Measurements from ENCODE around the gene JAK1. TPM values are rescaled to one million over a fixed set of nuclear protein-coding genes. Genes with fewer than 3 reads are reported as not detected.

Gene JAK1
- total RNA-seq, 3 donors from 2014 or later (not counting 1 experiment from before 2014, with no cell fraction given), result 507 to 626 (median 526) TPM

DNA sequence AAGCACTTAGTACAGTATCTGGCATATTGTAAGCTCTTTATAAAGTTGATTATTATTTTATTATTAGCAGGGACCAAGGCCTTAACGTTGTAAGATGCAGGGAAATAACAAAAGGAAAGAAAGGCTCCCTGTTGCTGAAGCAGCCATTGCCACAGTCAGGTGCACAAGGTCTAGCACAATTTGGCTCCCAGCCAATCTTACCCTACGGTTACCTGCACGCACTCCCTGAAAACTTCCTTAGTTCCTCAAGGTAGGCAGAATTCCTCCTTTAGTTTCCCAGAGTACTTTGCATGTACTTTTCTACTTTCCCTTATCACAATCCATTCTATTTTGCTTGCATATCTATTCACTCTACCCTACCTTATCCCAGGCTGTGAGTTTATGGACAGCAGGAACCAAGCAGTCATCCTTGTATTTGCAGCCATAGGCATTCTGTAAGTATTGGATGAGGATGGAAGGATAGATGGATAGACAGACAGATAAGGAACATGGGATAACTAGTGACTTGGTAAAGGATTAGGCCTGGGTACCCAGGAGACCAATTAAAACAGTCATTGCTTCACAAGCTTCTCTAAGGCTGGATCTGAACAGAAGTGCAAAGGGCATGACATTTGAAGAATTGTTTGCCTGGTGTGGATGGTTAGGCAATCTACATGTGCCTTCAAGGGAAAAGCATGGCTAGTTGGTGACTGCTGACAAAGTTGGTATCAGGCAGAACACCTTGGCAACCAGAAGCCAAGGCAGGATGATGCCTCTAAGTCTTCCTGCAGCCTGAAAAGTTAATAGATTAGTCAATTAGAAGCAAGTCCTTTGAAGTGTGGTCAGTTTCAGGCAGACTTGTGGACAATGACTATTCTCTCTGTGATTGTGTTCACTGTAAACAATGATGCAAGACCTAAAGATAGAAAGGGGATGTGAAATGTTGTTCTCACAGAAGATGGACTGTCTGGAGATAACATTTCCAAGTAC is 20.8 kb upstream of the JAK1 start:
- Histone ChIP-seq H3K27me3 (ENCODE audit: control insufficient read depth, insufficient read depth, low read length) (no peaks in the 10 kb centered on the region), H3K27ac (ENCODE audit: low read length) (no peak overlapping the region), H3K4me3 (ENCODE audit: low read length) (no peak overlapping the region), H3K4me1 (ENCODE audit: control insufficient read depth, insufficient read depth, low read length) (peaks cover 4% of the 10 kb centered on the region), H3K36me3 (ENCODE audit: control insufficient read depth, insufficient read depth, low read length) (no peaks in the 10 kb centered on the region), H3K9me3 (ENCODE audit: control insufficient read depth, insufficient read depth, low read length) (no peaks in the 10 kb centered on the region)
- ATAC-seq, result peak in 1 of 3 donors; percentile 44
- Mint-ChIP-seq H3K4me3 (no peak overlapping the region), H3K36me3 (no peaks in the 10 kb centered on the region), H3K27me3 (ENCODE audit: low read depth in 2 of 2) (no peaks in the 10 kb centered on the region), H3K27ac (no peak overlapping the region), H3K9me3 (no peaks in the 10 kb centered on the region), H3K4me1 (peaks cover 11 to 16% of the 10 kb centered on the region in 2 donors)
- DNase-seq, result no peak
- WGBS (ENCODE audit: insufficient coverage), result 83% methylated on average over 3 of the region's 3 CpGs
- no peak for TF ChIP-seq CTCF (IDR thresholded peaks at IDR 0.05)
- intact Hi-C loops (cut with micrococcal nuclease), result no loop called here

DNA sequence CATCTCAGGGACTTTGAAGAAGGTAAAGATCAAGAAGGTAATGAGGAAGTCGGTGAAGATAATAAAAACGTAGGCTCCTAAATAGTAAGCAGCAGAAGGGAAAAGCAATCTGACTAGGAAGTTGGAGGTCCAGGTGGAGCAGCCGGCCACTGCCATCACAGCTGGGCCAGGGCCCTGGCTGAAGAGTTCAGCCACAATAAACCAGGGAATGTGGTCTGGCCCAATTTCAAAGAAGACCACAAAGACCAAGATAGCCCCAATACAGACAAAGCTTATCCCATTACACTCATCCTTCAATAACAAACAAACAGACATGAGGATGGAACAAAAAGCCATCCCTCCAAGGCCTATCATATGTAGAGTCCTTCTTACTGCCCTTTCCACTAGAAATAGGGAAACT is 18.4 kb upstream of the JAK1 start:
- ATAC-seq, result no peak
- no peak overlapping the region for H3K4me3 ChIP-seq (ENCODE audit: low read length)
- TF ChIP-seq CTCF (IDR thresholded peaks at IDR 0.05), result no peak
- H3K27ac ChIP-seq (ENCODE audit: low read length), result no peak overlapping the region
- no peaks in the 10 kb centered on the region for H3K36me3 ChIP-seq (ENCODE audit: control insufficient read depth, insufficient read depth, low read length)
- no peaks in the 10 kb centered on the region for H3K27me3 ChIP-seq (ENCODE audit: control insufficient read depth, insufficient read depth, low read length)
- Mint-ChIP-seq H3K27me3 (ENCODE audit: low read depth in 2 of 2) (no peaks in the 10 kb centered on the region), H3K4me1 (peaks cover 8 to 19% of the 10 kb centered on the region in 2 donors), H3K4me3 (no peak overlapping the region), H3K36me3 (no peaks in the 10 kb centered on the region), H3K9me3 (no peaks in the 10 kb centered on the region), H3K27ac (no peak overlapping the region)
- H3K9me3 ChIP-seq (ENCODE audit: control insufficient read depth, insufficient read depth, low read length), result no peaks in the 10 kb centered on the region
- intact Hi-C loops (cut with micrococcal nuclease), result no loop called here
- H3K4me1 ChIP-seq (ENCODE audit: control insufficient read depth, insufficient read depth, low read length), result no peaks in the 10 kb centered on the region
- 92% methylated on average over 3 of the region's 3 CpGs for WGBS (ENCODE audit: insufficient coverage)
- no peak for DNase-seq

GRCh38 chr1:64984106-64984505 is 17.8 kb upstream of the JAK1 start:
- DNase-seq (peak in 1 of 2 donors; percentile 12), ATAC-seq (no peak)
- H3K36me3 ChIP-seq (ENCODE audit: control insufficient read depth, insufficient read depth, low read length), result no peaks in the 10 kb centered on the region
- H3K4me1 ChIP-seq (ENCODE audit: control insufficient read depth, insufficient read depth, low read length), result no peaks in the 10 kb centered on the region
- TF ChIP-seq CTCF (IDR thresholded peaks at IDR 0.05), result no peak
- H3K27me3 ChIP-seq (ENCODE audit: control insufficient read depth, insufficient read depth, low read length), result no peaks in the 10 kb centered on the region
- Mint-ChIP-seq H3K27ac (peak overlapping the region in 1 of 2 donors; percentile 48), H3K9me3 (no peaks in the 10 kb centered on the region), H3K4me1 (peaks cover 8 to 19% of the 10 kb centered on the region in 2 donors), H3K27me3 (ENCODE audit: low read depth in 2 of 2) (no peaks in the 10 kb centered on the region), H3K4me3 (no peak overlapping the region), H3K36me3 (no peaks in the 10 kb centered on the region)
- H3K27ac ChIP-seq (ENCODE audit: low read length), result no peak overlapping the region
- H3K9me3 ChIP-seq (ENCODE audit: control insufficient read depth, insufficient read depth, low read length), result no peaks in the 10 kb centered on the region
- no peak overlapping the region for H3K4me3 ChIP-seq (ENCODE audit: low read length)
- 77% methylated on average over 2 of the region's 3 CpGs for WGBS (ENCODE audit: insufficient coverage)
- intact Hi-C loops (cut with micrococcal nuclease), result no loop called here
